Activated CD4-positive, CD25-positive, alpha-beta regulatory T cell treated with anti-CD3 and anti-CD28 coated beads, Interleukin-2, amount 50 U/mL, for 72 hours (primary cell): ENCODE results near the gene SAP30L.

Source experiments
- DNase-seq: peaks from one replicate; pipeline ENCODE4 v3.0.0; 2021

The SAP30L gene

GRCh38 chr5:154445422-154446194 is at the start of gene SAP30L:
Gene SAP30L (plus strand): TSS chr5:154445997. CDS start chr5:154446605, 608 bp downstream.
- DNase-seq: peak; percentile 96

GRCh38 chr5:154396128-154396527 is 49.7 kb upstream of the SAP30L start:
- DNase-seq: no peak

DNA sequence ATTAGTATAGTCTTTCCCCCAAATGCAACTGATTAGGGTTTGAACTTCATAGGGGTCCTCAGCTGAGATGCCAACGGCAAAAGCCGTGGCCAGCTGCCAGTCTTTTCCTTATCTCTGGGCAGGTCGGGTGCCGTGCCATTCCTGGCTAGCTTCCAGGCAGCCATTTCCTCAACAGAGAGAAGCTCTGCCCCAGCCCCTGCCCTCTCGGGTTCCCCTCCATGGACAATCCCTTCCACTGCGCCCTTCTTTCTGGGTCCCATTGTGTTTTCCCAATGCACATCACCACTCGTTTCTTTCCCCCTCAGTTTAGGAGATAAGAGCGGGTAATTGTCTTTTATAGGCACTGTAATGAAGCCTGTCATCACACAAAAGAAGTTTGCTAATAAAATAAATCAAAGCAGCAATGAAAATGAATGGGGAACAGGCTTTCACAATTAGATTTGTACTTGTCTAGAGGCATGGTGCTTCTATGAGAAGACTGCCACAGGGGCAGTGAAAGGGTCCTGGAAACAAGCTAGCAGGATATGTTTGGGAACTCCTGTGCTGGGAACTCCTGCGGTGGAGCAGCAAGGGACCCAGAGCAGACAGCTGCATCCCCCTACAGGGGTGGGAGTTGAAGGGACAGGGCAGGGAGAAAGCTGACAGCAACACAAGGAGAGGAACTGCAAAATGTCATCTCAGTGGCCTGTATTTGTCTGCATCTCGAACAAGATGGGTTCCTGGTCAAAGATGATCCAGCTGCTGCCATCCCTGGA is 48.0 kb upstream of the SAP30L start:
- DNase-seq: no peak

- no peak for DNase-seq
These were observed 45.1 kb upstream of the SAP30L start for GRCh38 chr5:154400678-154401077.

- DNase-seq: no peak
These were observed 44.4 kb upstream of the SAP30L start for GRCh38 chr5:154401355-154401754.

GRCh38 chr5:154401931-154402330 is 43.9 kb upstream of the SAP30L start:
- no peak for DNase-seq

GRCh38 chr5:154402611-154403010 is 43.2 kb upstream of the SAP30L start:
- DNase-seq: no peak

GRCh38 chr5:154403234-154403633 is 42.6 kb upstream of the SAP30L start:
- DNase-seq: no peak

DNA sequence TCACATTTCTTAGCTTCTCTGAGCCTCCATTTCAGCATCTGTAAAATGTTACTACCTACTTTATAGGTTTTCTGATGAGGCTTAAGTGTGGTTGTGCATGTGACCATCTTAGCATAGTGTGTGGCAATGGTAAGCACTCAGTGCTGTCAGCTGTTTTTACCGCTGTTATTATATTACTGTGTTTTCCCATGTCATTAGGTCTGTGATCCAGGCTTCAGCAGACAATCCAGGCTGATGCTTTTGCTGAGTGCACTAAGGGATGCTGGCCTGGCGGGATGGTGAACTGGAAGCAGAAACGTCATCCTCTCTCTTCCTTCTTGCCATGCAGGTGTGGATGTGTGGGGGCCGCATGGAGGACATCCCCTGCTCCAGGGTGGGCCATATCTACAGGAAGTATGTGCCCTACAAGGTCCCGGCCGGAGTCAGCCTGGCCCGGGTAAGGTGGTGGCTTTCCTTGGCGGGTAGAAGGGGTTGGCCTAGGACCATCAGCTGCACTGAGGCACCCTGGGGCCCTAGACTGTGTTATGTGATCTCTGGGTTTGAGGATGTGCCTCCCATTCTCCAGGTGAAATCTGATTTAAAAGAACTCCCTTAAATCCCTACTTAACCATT is 41.9 kb upstream of the SAP30L start:
- no peak for DNase-seq

- DNase-seq: peak; percentile 74
These were observed 40.6 kb upstream of the SAP30L start for GRCh38 chr5:154405078-154405792.

DNA sequence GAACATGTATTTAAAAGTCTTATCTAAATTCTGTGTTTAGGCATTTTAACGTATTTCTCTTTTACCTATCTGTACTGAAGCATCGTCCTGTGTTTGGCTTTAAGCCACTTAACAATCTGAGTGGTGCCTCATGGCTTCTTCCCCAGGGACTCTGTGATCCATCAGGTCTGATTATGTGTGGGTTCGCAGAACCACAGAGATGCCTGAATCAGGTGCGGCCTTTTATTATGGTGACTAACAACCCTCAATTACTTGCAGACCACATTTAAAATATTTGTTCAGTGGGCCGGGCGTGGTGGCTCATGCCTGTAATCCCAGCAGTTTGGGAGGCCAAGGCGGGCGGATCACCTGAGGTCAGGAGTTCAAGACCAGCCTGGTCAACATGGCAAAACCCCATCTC is 39.6 kb upstream of the SAP30L start:
- DNase-seq: no peak

DNA sequence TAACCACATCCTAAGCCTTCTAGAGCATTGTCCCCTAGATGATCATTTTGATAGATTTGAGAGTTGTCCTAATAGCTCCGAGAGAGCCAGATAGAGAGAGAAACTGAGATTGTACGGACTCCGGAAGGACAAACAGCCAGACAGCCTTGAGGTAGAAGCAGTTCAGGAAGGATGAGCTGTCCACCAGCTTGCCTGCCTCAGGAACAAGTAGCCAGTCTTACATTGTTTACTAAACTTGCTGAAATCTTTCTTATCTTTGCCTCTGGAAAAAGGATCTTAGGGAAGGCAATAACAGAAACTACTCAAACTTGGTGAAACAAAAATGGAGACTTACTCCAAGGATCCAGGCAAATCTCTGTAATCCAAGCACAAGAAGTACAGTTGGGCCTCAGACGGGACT is 39.0 kb upstream of the SAP30L start:
- no peak for DNase-seq

GRCh38 chr5:154408811-154409210 is 37.0 kb upstream of the SAP30L start:
- DNase-seq: no peak

DNA sequence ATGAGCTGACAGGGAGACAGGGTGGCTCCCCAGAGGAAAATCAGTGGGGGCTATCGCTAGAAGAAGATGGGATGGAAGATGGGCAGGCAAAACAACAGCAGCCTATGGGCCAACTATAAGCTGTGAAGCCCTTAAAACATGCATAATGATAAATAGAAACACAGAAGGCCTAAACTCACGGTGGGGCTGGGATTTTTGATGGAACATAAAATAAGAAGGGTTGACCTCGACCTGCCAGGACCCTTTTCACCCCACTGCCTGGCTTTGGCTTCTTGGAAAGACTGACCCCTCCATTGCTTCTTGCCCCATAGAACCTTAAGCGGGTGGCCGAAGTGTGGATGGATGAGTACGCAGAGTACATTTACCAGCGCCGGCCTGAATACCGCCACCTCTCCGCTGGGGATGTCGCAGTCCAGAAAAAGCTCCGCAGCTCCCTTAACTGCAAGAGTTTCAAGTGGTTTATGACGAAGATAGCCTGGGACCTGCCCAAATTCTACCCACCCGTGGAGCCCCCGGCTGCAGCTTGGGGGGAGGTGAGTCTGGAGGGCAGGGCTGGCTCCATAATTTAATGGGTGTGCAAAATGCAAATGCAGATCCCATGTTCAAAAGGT is 36.5 kb upstream of the SAP30L start:
- DNase-seq: no peak

DNA sequence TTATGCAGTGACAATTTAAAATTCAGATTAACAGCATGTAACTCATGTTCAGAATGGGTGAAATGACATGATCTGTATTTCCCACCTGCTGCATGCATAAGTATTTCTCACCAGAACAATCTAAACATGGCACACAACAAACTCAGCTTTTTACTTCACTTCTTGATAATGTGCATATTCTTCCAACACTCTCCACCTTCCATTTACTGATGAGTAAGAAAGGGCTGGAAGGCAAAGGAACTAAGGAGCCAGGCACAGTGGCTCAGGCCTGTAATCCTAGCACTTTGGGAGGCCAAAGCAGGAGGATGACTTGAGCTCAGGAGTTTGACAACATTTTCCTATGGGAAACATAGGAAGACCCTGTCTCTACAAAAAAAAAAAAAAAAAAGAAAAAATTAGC is 35.8 kb upstream of the SAP30L start:
- DNase-seq: no peak

- no peak for DNase-seq
These were observed 35.0 kb upstream of the SAP30L start for GRCh38 chr5:154410786-154411185.

GRCh38 chr5:154411338-154411737 is 34.5 kb upstream of the SAP30L start:
- no peak for DNase-seq

- no peak for DNase-seq
These were observed 33.5 kb upstream of the SAP30L start for GRCh38 chr5:154412316-154412715.

- no peak for DNase-seq
These were observed 32.9 kb upstream of the SAP30L start for GRCh38 chr5:154412925-154413324.

DNA sequence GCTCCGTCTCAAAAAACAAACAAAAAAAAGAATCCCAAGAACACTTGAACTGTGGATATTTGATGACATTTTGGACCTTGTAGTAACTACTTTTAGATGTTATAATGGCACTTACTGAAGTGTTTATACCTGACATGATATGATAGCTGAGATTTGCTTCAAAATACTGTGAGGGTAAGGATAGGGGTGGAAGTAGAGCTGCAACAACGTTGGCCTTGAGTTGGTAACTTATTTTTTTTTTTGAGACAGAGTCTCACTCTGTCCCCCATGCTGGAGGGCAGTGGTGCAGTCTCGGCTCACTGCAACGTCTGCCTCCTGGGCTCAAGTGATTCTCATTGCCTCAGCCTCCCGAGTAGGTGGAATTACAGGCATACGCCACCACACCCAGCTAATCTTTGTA is 30.7 kb upstream of the SAP30L start:
- DNase-seq: no peak

DNA sequence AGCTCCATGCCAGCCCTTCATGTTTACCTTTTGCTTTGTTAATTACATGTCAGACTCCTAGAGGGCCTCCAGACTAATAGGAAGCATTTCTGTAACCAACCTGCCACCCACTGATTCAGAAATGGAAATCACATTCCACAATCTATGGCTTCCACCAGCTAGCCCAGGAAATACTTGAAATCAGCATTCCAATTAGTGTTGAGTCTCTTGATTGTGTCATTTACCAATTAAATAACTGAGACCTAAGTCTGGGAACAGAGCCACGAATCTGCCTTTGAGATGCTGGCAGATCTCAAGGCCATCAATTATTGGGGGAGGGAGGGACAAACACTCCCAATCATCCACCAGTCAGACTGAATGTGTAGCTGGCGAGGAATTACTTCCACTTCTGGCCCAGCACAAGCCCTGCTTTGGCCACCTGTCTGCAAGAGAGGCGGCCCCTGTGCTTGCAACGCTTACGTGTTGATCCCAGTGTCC is 27.4 kb upstream of the SAP30L start:
- DNase-seq: no peak

DNA sequence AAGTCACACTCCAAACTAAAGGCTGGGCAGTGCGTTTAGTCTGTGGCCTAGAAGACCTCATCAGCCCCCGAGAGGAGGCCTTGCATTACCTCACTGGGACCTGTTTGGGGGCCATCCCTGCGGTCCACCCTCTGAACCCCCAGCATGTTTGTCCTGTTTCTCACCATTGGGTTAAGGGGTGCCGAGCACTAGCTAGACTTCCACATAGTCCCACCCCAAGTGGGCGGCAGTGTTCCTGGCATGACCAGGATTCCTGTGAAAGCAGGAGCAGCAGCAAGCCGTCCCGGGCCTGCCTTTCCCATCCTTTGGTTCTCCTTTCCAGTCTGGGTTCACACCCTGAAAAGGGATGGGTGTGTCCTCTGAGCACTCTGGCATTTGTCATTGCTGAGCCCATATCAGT is 26.6 kb upstream of the SAP30L start:
- no peak for DNase-seq

DNA sequence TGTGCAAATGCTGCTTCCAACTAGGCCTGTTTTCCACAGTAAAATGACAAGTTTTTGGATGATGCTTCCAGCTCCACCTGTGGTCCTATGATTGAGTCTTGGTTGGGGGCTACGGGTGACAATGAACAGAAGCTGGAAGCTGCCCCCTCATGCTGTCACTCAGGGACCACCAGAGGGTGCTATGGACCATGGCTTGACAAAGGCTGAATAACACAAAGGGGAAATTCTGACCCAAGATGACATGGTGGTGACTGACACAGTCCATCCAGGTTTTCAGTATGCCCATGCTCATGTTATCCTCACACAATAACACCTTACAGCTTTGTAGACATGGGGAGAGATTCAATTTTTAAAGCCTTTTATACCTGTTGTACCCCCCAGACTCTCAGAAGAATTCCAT is 23.9 kb upstream of the SAP30L start:
- no peak for DNase-seq
